ENCODE results near the gene EPAS1. TPM values are rescaled to one million over a fixed set of nuclear protein-coding genes. Genes with fewer than 3 reads are reported as not detected.

The EPAS1 gene
- total RNA-seq, 4 donors from 2014 or later: 102 to 260 (median 167) TPM

DNA sequence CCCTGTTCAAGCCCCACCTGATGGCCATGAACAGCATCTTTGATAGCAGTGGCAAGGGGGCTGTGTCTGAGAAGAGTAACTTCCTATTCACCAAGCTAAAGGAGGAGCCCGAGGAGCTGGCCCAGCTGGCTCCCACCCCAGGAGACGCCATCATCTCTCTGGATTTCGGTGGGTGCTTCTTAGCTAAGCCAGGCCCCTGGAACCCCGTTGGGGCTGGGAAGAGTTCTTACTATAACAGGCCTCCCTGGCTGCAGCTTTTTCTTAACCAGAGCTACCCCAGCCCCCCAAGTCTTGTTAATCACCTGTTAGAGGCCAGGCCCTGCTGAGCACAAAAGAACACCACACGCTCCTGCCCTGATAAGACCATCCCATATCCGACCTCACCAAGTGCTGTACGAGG lies 79.4 kb downstream of the EPAS1 start:
- no peaks in the 10 kb centered on the region for H3K27me3 ChIP-seq
- TF ChIP-seq POLR2AphosphoS5 (IDR thresholded peaks at IDR 0.05) (no peak), EP300 (IDR thresholded peaks at IDR 0.05; ENCODE audit: low read depth) (no peak), POLR2A (IDR thresholded peaks at IDR 0.05) (no peak)
- TF ChIP-seq, protein P1, sequence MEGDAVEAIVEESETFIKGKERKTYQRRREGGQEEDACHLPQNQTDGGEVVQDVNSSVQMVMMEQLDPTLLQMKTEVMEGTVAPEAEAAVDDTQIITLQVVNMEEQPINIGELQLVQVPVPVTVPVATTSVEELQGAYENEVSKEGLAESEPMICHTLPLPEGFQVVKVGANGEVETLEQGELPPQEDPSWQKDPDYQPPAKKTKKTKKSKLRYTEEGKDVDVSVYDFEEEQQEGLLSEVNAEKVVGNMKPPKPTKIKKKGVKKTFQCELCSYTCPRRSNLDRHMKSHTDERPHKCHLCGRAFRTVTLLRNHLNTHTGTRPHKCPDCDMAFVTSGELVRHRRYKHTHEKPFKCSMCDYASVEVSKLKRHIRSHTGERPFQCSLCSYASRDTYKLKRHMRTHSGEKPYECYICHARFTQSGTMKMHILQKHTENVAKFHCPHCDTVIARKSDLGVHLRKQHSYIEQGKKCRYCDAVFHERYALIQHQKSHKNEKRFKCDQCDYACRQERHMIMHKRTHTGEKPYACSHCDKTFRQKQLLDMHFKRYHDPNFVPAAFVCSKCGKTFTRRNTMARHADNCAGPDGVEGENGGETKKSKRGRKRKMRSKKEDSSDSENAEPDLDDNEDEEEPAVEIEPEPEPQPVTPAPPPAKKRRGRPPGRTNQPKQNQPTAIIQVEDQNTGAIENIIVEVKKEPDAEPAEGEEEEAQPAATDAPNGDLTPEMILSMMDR (IDR thresholded peaks at IDR 0.05): no peak
- intact Hi-C loops (cut with DNase I; ENCODE audit: low total_unique reads) (loop anchor here (10.0 kb wide), 1 partner anchor 382 kb away; no protein-coding TSS in a partner anchor), in situ Hi-C loops (cut with MboI; ENCODE audit: low pct_ligation_motif_present in 1 of 4, low pct_unique_long_range_greater_than_20kb in 1 of 4, low sequenced_read_pairs in 3 of 4) (loop anchor here in 1 of 4 donors (10.0 kb wide), 1 partner anchor 362 kb away; no protein-coding TSS in a partner anchor)
- peaks cover 0 to 16% (median 4%) of the 10 kb centered on the region in 4 donors for H3K4me1 ChIP-seq
- H3K9me3 ChIP-seq: no peaks in the 10 kb centered on the region
- H3K27ac ChIP-seq: peak overlapping the region in 2 of 4 donors; percentile 7 to 43
- 68% methylated on average over 7 of the region's 7 CpGs; no CpG with 5 or more reads in 1 of the 2 donors for WGBS, 2 donors (ENCODE audit: low coverage in 1 of 2)
- no peak overlapping the region for H3K4me3 ChIP-seq
- DNase-seq: no peak
- peaks cover 0 to 27% (median 9%) of the 10 kb centered on the region in 4 donors for H3K36me3 ChIP-seq

DNA sequence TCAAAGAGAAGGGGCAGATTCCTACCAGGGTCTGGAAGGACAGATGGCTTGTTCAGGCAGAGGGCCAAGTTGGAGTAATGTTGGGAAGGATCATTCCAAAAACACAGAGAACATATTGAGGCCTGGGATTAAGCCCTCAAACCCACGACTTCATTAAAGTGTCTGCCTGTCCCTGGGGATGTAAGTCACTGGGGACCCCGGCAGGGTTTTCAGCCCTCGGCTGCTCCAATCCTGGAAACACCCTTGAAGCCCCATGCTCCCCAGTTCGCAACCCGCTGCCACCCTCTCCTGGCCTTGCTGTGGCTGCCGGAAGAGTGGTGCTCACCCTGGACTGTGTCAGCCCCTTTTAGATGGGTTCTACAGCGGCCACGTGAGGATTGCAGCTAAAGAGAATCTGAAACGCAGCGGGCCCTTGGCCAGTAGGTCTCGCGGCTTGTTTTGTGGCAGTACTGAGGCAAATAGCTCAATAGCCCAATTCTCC lies 79.9 kb downstream of the EPAS1 start:
- in situ Hi-C loops (cut with MboI; ENCODE audit: low pct_ligation_motif_present in 1 of 4, low pct_unique_long_range_greater_than_20kb in 1 of 4, low sequenced_read_pairs in 3 of 4) (loop anchor here in 1 of 4 donors (10.0 kb wide), 1 partner anchor 362 kb away; no protein-coding TSS in a partner anchor), intact Hi-C loops (cut with DNase I; ENCODE audit: low total_unique reads) (loop anchor here (10.0 kb wide), 1 partner anchor 382 kb away; no protein-coding TSS in a partner anchor)
- H3K36me3 ChIP-seq: peaks cover 0 to 27% (median 6%) of the 10 kb centered on the region in 4 donors
- no peaks in the 10 kb centered on the region for H3K9me3 ChIP-seq
- DNase-seq: no peak
- H3K4me1 ChIP-seq: peaks cover 0 to 16% (median 4%) of the 10 kb centered on the region in 4 donors
- H3K27me3 ChIP-seq: no peaks in the 10 kb centered on the region
- peak overlapping the region in 3 of 4 donors; percentile 7 to 43 (median 36) for H3K27ac ChIP-seq
- no peak overlapping the region for H3K4me3 ChIP-seq
- 40 to 71% methylated on average over 1 to 12 of the region's 12 CpGs for WGBS, 2 donors (ENCODE audit: low coverage in 1 of 2)
- TF ChIP-seq POLR2A (IDR thresholded peaks at IDR 0.05) (no peak), POLR2AphosphoS5 (IDR thresholded peaks at IDR 0.05) (no peak), EP300 (IDR thresholded peaks at IDR 0.05; ENCODE audit: low read depth) (no peak)
- TF ChIP-seq, protein P1 (IDR thresholded peaks at IDR 0.05): no peak

DNA sequence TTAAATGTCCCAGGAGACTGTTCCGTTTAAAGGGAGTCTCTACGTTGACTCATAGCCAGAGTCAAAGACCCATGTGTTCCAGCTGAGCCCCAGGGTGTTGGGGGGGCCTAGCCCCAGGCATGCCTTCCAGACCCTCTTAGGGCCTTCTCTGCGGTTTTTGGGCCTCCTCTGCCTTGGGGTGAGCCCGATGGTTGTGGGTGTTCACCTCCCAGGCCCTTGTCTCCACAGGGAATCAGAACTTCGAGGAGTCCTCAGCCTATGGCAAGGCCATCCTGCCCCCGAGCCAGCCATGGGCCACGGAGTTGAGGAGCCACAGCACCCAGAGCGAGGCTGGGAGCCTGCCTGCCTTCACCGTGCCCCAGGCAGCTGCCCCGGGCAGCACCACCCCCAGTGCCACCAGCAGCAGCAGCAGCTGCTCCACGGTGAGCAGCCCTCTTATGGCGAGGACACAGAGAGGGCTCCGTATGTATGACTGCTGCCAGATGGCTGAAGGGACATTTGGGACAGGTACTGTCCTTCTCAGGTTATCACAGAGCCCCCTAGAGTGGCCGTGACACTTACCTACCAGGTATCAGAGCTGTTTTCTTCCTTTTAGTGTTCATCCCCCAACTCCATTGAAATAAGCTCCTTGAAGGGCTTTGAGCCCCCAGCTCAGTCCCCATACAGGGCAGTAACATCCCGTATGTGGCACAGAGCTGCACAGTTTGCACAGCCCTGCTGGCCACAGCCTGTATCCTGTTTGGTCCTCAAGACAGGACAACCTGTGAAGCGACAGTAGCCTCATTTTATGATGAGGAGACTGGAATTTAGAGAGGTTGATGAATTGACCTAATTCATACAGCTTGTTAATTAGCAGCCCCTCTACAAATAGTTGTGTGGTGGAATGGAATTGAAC lies 80.7 kb downstream of the EPAS1 start:
- H3K36me3 ChIP-seq: peaks cover 0 to 23% (median 1%) of the 10 kb centered on the region in 4 donors
- peak overlapping the region in 3 of 4 donors; percentile 7 to 43 (median 31) for H3K27ac ChIP-seq
- H3K4me1 ChIP-seq: peaks cover 0 to 16% (median 4%) of the 10 kb centered on the region in 4 donors
- in situ Hi-C loops (cut with MboI; ENCODE audit: low pct_ligation_motif_present in 1 of 4, low pct_unique_long_range_greater_than_20kb in 1 of 4, low sequenced_read_pairs in 3 of 4): loop anchor here in 1 of 4 donors (10.0 kb wide), 1 partner anchor 363 kb away; no protein-coding TSS in a partner anchor
- DNase-seq: no peak
- TF ChIP-seq, protein P1 (IDR thresholded peaks at IDR 0.05): no peak
- TF ChIP-seq POLR2A (IDR thresholded peaks at IDR 0.05) (no peak), EP300 (IDR thresholded peaks at IDR 0.05; ENCODE audit: low read depth) (no peak), POLR2AphosphoS5 (IDR thresholded peaks at IDR 0.05) (no peak)
- no peak overlapping the region for H3K4me3 ChIP-seq
- H3K9me3 ChIP-seq: no peaks in the 10 kb centered on the region
- WGBS, 2 donors (ENCODE audit: low coverage in 1 of 2): 80% methylated on average over 16 of the region's 16 CpGs; no CpG with 5 or more reads in 1 of the 2 donors
- intact Hi-C loops (cut with DNase I; ENCODE audit: low total_unique reads): loop anchor here (10.0 kb wide), 1 partner anchor 383 kb away; no protein-coding TSS in a partner anchor
- no peaks in the 10 kb centered on the region for H3K27me3 ChIP-seq

DNA sequence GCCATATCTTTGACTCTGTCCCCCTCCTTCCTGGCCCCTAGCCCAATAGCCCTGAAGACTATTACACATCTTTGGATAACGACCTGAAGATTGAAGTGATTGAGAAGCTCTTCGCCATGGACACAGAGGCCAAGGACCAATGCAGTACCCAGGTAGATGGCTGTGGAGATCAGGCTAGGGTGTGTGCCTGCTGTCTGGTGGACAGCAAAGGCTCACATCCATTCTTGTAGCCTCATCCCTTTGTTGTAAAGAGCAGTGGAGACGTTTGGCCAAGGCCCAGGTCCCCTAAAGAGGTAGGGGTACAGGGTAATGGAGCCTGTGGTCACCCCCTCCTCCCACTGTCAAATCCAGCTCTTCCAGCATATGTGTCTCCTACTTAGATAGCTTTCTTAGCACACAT lies 81.4 kb downstream of the EPAS1 start:
- no peak overlapping the region for H3K4me3 ChIP-seq
- in situ Hi-C loops (cut with MboI; ENCODE audit: low pct_ligation_motif_present in 1 of 4, low pct_unique_long_range_greater_than_20kb in 1 of 4, low sequenced_read_pairs in 3 of 4) (loop anchor here in 1 of 4 donors (10.0 kb wide), 1 partner anchor 364 kb away; no protein-coding TSS in a partner anchor), intact Hi-C loops (cut with DNase I; ENCODE audit: low total_unique reads) (loop anchor here (10.0 kb wide), 1 partner anchor 384 kb away; no protein-coding TSS in a partner anchor)
- H3K4me1 ChIP-seq: peaks cover 0 to 16% (median 4%) of the 10 kb centered on the region in 4 donors
- DNase-seq: no peak
- H3K27ac ChIP-seq: peak overlapping the region in 1 of 4 donors; percentile 6
- 79% methylated on average over 3 of the region's 3 CpGs; no CpG with 5 or more reads in 1 of the 2 donors for WGBS, 2 donors (ENCODE audit: low coverage in 1 of 2)
- H3K36me3 ChIP-seq: peaks cover 0 to 17% (median 0%) of the 10 kb centered on the region in 4 donors
- H3K9me3 ChIP-seq: no peaks in the 10 kb centered on the region
- no peaks in the 10 kb centered on the region for H3K27me3 ChIP-seq
- TF ChIP-seq, protein P1 (IDR thresholded peaks at IDR 0.05): no peak
- TF ChIP-seq POLR2AphosphoS5 (IDR thresholded peaks at IDR 0.05) (no peak), EP300 (IDR thresholded peaks at IDR 0.05; ENCODE audit: low read depth) (no peak), POLR2A (IDR thresholded peaks at IDR 0.05) (no peak)

Measured in transverse colon (tissue), 4 donors.